Esophagus squamous epithelium (tissue), 5 donors: Measurements from ENCODE around the gene TOX2. TPM values are rescaled to one million over a fixed set of nuclear protein-coding genes. Genes with fewer than 3 reads are reported as not detected.

Experiments used
- DNase-seq: peaks from one replicate; lab custom pipeline; 2025; lab: John Stamatoyannopoulos, UW
- H3K27ac ChIP-seq, 4 donors: fragments of 200-600 bp; sonication (generic); one replicate each; pipeline ENCODE4 v1.5.1; 2016 to 2019; ENCODE audit warnings: mild to moderate bottlenecking in 1 of 4
- H3K27me3 ChIP-seq, 4 donors: fragments of 200-600 bp; sonication (generic); 1 replicate in 3 of 4; 2 replicates in 1 of 4; pipeline versions ENCODE4 v1.5.1 to v1.6.0; 2017 to 2021; ENCODE audit warnings: antibody characterized with exemption in 1 of 4
- H3K36me3 ChIP-seq, 3 donors: fragments of 200-600 bp; sonication (generic); one replicate each; pipeline ENCODE4 v1.5.1; 2016 to 2019
- H3K4me1 ChIP-seq, 3 donors: fragments of 200-600 bp; sonication (generic); one replicate each; pipeline ENCODE4 v1.5.1; 2017 to 2019
- H3K4me3 ChIP-seq, 4 donors: fragments of 200-600 bp; sonication (generic); 1 replicate in 3 of 4; 2 replicates in 1 of 4; pipeline ENCODE4 v1.5.1; 2016 to 2019; ENCODE audit warnings: mild to moderate bottlenecking in 2 of 4, moderate library complexity in 1 of 4
- H3K9me3 ChIP-seq, 3 donors: fragments of 200-600 bp; sonication (generic); one replicate each; pipeline ENCODE4 v1.5.1; 2016 to 2019
- POLR2A ChIP-seq, 4 donors: fragments of 450-650 bp; IDR thresholded peaks; one replicate each; pipeline ENCODE4 v1.6.1; 2017; ENCODE audit warnings: antibody characterized with exemption in 4 of 4, mild to moderate bottlenecking in 4 of 4, moderate library complexity in 3 of 4
- WGBS, 2 donors: methylation state at CpG; one replicate each; pipeline ENCODE4 v1.1.5; 2018; 5-methylcytosine and 5-hydroxymethylcytosine counted together
- intact Hi-C: fragments of 100-400 bp; cut with DNase I; formaldehyde crosslinking; loops from one replicate; pipeline ENCODE4 v1.15.0; 2022
- total RNA-seq, 4 donors: library from RNA; depleted of rRNA; stranded (reverse); fragments of >200 nt; gene quantifications; one replicate each; pipeline ENCODE4 v1.1.0, GENCODE V29; 2016
- TF ChIP-seq, protein P1 (sequence below), 6 experiments: fragments of 450-650 bp in 4 of 6; fragments of 200-600 bp in 2 of 6; sonication (generic) in 2 of 6; IDR thresholded peaks; one replicate each; pipeline ENCODE4 v1.5.1; 2016 to 2019; ENCODE audit warnings: antibody characterized with exemption in 6 of 6, mild to moderate bottlenecking in 4 of 6, moderate library complexity in 4 of 6
- donor health status: DM: yes; HTN: yes; CAD: no.

The TOX2 gene
- total RNA-seq, 4 donors from 2014 or later: 0.99 to 22.9 (median 3.1) TPM

GRCh38 chr20:44091026-44091425 is 176.4 kb downstream of the TOX2 start:
- Histone ChIP-seq H3K4me1 (peaks cover 16 to 40% (median 22%) of the 10 kb centered on the region in 3 donors), H3K9me3 (no peaks in the 10 kb centered on the region), H3K27me3 (peaks cover 0 to 3% (median 0%) of the 10 kb centered on the region in 4 donors), H3K27ac (peak overlapping the region in 2 of 4 donors; percentile 44 to 49), H3K4me3 (no peak overlapping the region), H3K36me3 (no peaks in the 10 kb centered on the region)
- intact Hi-C loops: no loop called here
- TF ChIP-seq POLR2A (IDR thresholded peaks at IDR 0.05): no peak
- TF ChIP-seq, protein P1, sequence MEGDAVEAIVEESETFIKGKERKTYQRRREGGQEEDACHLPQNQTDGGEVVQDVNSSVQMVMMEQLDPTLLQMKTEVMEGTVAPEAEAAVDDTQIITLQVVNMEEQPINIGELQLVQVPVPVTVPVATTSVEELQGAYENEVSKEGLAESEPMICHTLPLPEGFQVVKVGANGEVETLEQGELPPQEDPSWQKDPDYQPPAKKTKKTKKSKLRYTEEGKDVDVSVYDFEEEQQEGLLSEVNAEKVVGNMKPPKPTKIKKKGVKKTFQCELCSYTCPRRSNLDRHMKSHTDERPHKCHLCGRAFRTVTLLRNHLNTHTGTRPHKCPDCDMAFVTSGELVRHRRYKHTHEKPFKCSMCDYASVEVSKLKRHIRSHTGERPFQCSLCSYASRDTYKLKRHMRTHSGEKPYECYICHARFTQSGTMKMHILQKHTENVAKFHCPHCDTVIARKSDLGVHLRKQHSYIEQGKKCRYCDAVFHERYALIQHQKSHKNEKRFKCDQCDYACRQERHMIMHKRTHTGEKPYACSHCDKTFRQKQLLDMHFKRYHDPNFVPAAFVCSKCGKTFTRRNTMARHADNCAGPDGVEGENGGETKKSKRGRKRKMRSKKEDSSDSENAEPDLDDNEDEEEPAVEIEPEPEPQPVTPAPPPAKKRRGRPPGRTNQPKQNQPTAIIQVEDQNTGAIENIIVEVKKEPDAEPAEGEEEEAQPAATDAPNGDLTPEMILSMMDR (IDR thresholded peaks at IDR 0.05): no peak
- WGBS, 2 donors: 67 to 82% methylated on average over 2 to 4 of the region's 4 CpGs
- DNase-seq: no peak

GRCh38 chr20:44092551-44093248 is 178.0 kb downstream of the TOX2 start:
- H3K4me1 ChIP-seq: peaks cover 12 to 30% (median 17%) of the 10 kb centered on the region in 3 donors
- no peak for DNase-seq
- H3K9me3 ChIP-seq: no peaks in the 10 kb centered on the region
- H3K4me3 ChIP-seq: no peak overlapping the region
- intact Hi-C loops: no loop called here
- 70 to 81% methylated on average over 7 to 9 of the region's 9 CpGs for WGBS, 2 donors
- TF ChIP-seq, protein P1 (IDR thresholded peaks at IDR 0.05): peak in 5 of 6 experiments; percentile 22 to 60 (median 31)
- no peak for TF ChIP-seq POLR2A (IDR thresholded peaks at IDR 0.05)
- no peaks in the 10 kb centered on the region for H3K36me3 ChIP-seq
- no peak overlapping the region for H3K27ac ChIP-seq
- H3K27me3 ChIP-seq: peaks cover 0 to 3% (median 0%) of the 10 kb centered on the region in 4 donors

DNA sequence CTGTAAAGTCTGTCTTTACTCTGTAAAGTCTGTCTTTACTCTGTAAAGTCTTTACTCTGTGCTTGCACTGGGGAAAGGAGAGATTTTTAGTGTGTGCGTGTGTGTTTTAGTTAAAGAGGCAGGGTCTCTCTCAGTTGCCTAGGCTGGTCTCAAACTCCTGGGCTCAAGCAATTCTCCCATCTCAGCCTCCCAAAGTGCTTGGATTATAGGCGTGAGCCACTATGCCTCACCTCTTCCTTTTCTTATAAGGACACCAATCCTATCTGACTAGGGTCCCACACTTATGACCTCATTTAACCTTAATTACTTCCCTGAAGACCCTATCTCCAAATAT is 178.6 kb downstream of the TOX2 start:
- TF ChIP-seq POLR2A (IDR thresholded peaks at IDR 0.05): no peak
- TF ChIP-seq, protein P1 (IDR thresholded peaks at IDR 0.05): peak in 1 of 6 experiments; percentile 5
- Histone ChIP-seq H3K36me3 (no peaks in the 10 kb centered on the region), H3K4me3 (no peak overlapping the region), H3K27ac (no peak overlapping the region), H3K27me3 (peaks cover 0 to 3% (median 0%) of the 10 kb centered on the region in 4 donors), H3K9me3 (no peaks in the 10 kb centered on the region), H3K4me1 (peaks cover 15 to 30% (median 16%) of the 10 kb centered on the region in 3 donors)
- DNase-seq: no peak
- WGBS, 2 donors: 77 to 86% methylated on average over 2 of the region's 2 CpGs
- intact Hi-C loops: no loop called here

- Histone ChIP-seq H3K27ac (no peak overlapping the region), H3K9me3 (no peaks in the 10 kb centered on the region), H3K4me3 (no peak overlapping the region), H3K27me3 (peaks cover 0 to 3% (median 0%) of the 10 kb centered on the region in 4 donors), H3K4me1 (peaks cover 6 to 17% (median 13%) of the 10 kb centered on the region in 3 donors), H3K36me3 (no peaks in the 10 kb centered on the region)
- DNase-seq: no peak
- WGBS, 2 donors: 49 to 78% methylated on average over 4 of the region's 7 CpGs
- no peak for TF ChIP-seq POLR2A (IDR thresholded peaks at IDR 0.05)
- TF ChIP-seq, protein P1 (IDR thresholded peaks at IDR 0.05): no peak
- intact Hi-C loops: no loop called here
Observed at GRCh38 chr20:44095831-44096230, 181.2 kb downstream of the TOX2 start.

- TF ChIP-seq, protein P1 (IDR thresholded peaks at IDR 0.05): no peak
- Histone ChIP-seq H3K4me3 (no peak overlapping the region), H3K27me3 (peaks cover 0 to 3% (median 0%) of the 10 kb centered on the region in 4 donors), H3K27ac (no peak overlapping the region), H3K4me1 (peaks cover 6 to 11% (median 9%) of the 10 kb centered on the region in 3 donors), H3K9me3 (peaks cover 0 to 4% (median 0%) of the 10 kb centered on the region in 3 donors), H3K36me3 (no peaks in the 10 kb centered on the region)
- WGBS, 2 donors: 59 to 63% methylated on average over 9 to 14 of the region's 14 CpGs
- intact Hi-C loops: no loop called here
- no peak for DNase-seq
Observed at GRCh38 chr20:44097521-44098255, 183.0 kb downstream of the TOX2 start.
